Retinal pigment epithelial cell (primary cell): ENCODE results near the gene GLDC.
"Not testable (repeated sequence)": the region's sequence is repeated elsewhere in the genome, so short reads cannot be mapped to it uniquely, and the experiment has no call there.

Experiments used
- DNase-seq: peaks from one replicate; pipeline ENCODE4 v3.0.0-alpha.2; 2010; ENCODE audit warnings: low read depth
- H3K4me3 ChIP-seq: 2 replicates; pipeline ENCODE4 v1.5.1; 2011; ENCODE audit warnings: mild to moderate bottlenecking, low read length, control low read depth, moderate library complexity
- CTCF ChIP-seq: conservative IDR thresholded peaks from 2 replicates; pipeline ENCODE4 v1.5.1; 2011; ENCODE audit warnings: low read depth, low read length, control low read depth, inconsistent platforms

The GLDC gene

GRCh38 chr9:6634444-6634843 is 11.1 kb downstream of the GLDC start:
- no peak for TF ChIP-seq CTCF
- DNase-seq, result no peak
- H3K4me3 ChIP-seq, result no peak overlapping the region

GRCh38 chr9:6633378-6633777 is 12.2 kb downstream of the GLDC start:
- DNase-seq, result no peak
- H3K4me3 ChIP-seq, result no peak overlapping the region
- no peak for TF ChIP-seq CTCF

GRCh38 chr9:6632516-6633183 is 12.9 kb downstream of the GLDC start:
- no peak for TF ChIP-seq CTCF
- no peak for DNase-seq
- no peak overlapping the region for H3K4me3 ChIP-seq

- H3K4me3 ChIP-seq, result no peak overlapping the region
- no peak for DNase-seq
- TF ChIP-seq CTCF, result no peak
Observed at GRCh38 chr9:6631207-6631512, 14.4 kb downstream of the GLDC start.

- H3K4me3 ChIP-seq, result no peak overlapping the region
- DNase-seq, result no peak
- TF ChIP-seq CTCF, result no peak
Observed at GRCh38 chr9:6630502-6631206, 14.9 kb downstream of the GLDC start.

- H3K4me3 ChIP-seq, result no peak overlapping the region
- TF ChIP-seq CTCF, result no peak
- DNase-seq, result no peak
Observed at GRCh38 chr9:6628704-6629103, 16.8 kb downstream of the GLDC start.

- no peak for TF ChIP-seq CTCF
- DNase-seq, result no peak
- H3K4me3 ChIP-seq, result no peak overlapping the region
Observed at GRCh38 chr9:6625363-6625762, 20.2 kb downstream of the GLDC start.

GRCh38 chr9:6622784-6623183 is 22.7 kb downstream of the GLDC start:
- H3K4me3 ChIP-seq, DNase-seq: not testable (repeated sequence)
